GM18498 (cell line): ENCODE measurements around the gene ZCWPW1.
"Not testable (repeated sequence)": the region's sequence is repeated elsewhere in the genome, so short reads cannot be mapped to it uniquely, and the experiment has no call there.

ENCODE experiments used
- ATAC-seq: cut with Tn5 transposase; IDR thresholded peaks from one replicate; pipeline ENCODE4 v1.9.1; 2021; ENCODE audit warnings: mild to moderate bottlenecking, moderate library complexity; ENCODE audit not compliant: unreplicated experiment

ZCWPW1 gene

GRCh38 chr7:100401811-100402210 is 26.7 kb downstream of the ZCWPW1 start:
- no peak for ATAC-seq

GRCh38 chr7:100400656-100401055 is 27.8 kb downstream of the ZCWPW1 start:
- no peak for ATAC-seq

- ATAC-seq: no peak
Measured at GRCh38 chr7:100400041-100400440, 28.5 kb downstream of the ZCWPW1 start.

- ATAC-seq: no peak
Measured at GRCh38 chr7:100398239-100398638, 30.3 kb downstream of the ZCWPW1 start.

GRCh38 chr7:100397315-100398081 is 31.0 kb downstream of the ZCWPW1 start:
- no peak for ATAC-seq

GRCh38 chr7:100396421-100396982 is 32.0 kb downstream of the ZCWPW1 start:
- peak; percentile 86 for ATAC-seq

GRCh38 chr7:100394077-100394476 is 34.4 kb downstream of the ZCWPW1 start:
- no peak for ATAC-seq

GRCh38 chr7:100393233-100393905 is 35.1 kb downstream of the ZCWPW1 start:
- ATAC-seq: no peak

- ATAC-seq: no peak
Measured at GRCh38 chr7:100390286-100391009, 38.1 kb downstream of the ZCWPW1 start.

GRCh38 chr7:100389437-100390088 is 38.9 kb downstream of the ZCWPW1 start:
- no peak for ATAC-seq

GRCh38 chr7:100387695-100388094 is 40.8 kb downstream of the ZCWPW1 start:
- no peak for ATAC-seq

- no peak for ATAC-seq
Measured at GRCh38 chr7:100386940-100387339, 41.6 kb downstream of the ZCWPW1 start.

- ATAC-seq: no peak
Measured at GRCh38 chr7:100384628-100385294, 43.7 kb downstream of the ZCWPW1 start.

GRCh38 chr7:100382234-100382853 is 46.2 kb downstream of the ZCWPW1 start:
- ATAC-seq: not testable (repeated sequence)

GRCh38 chr7:100381531-100382233 is 46.8 kb downstream of the ZCWPW1 start:
- ATAC-seq: not testable (repeated sequence)

GRCh38 chr7:100380196-100380595 is 48.3 kb downstream of the ZCWPW1 start:
- no peak for ATAC-seq

GRCh38 chr7:100378114-100378755 is 50.3 kb downstream of the ZCWPW1 start:
- ATAC-seq: no peak

- no peak for ATAC-seq
Measured at GRCh38 chr7:100376066-100376465, 52.4 kb downstream of the ZCWPW1 start.

- ATAC-seq: no peak
Measured at GRCh38 chr7:100374601-100375000, 53.9 kb downstream of the ZCWPW1 start.
